GM23338 (cell line): ENCODE measurements around the gene PRG2.

Experiments
- CREB1 ChIP-seq: fragments of 250-450 bp; sonication (Bioruptor Pico); IDR thresholded peaks from 2 replicates; pipeline ENCODE4 v1.5.0; 2020; ENCODE audit warnings: low read depth, mild to moderate bottlenecking, moderate library complexity
- EZH2 ChIP-seq: fragments of 200-600 bp; sonication (generic); IDR thresholded peaks from one replicate; pipeline ENCODE4 v1.8.0; 2017; ENCODE audit warnings: antibody characterized with exemption, mild to moderate bottlenecking, low read depth; ENCODE audit not compliant: unreplicated experiment
- EZH2phosphoT487 ChIP-seq: fragments of 200-600 bp; sonication (generic); IDR thresholded peaks from one replicate; pipeline ENCODE4 v1.8.1; 2018; ENCODE audit warnings: antibody characterized with exemption; ENCODE audit not compliant: unreplicated experiment
- NANOG ChIP-seq: IDR thresholded peaks from 2 replicates; pipeline ENCODE4 v1.6.1; 2016; ENCODE audit warnings: antibody characterized with exemption, borderline replicate concordance
- POLR2AphosphoS5 ChIP-seq: IDR thresholded peaks from 2 replicates; pipeline ENCODE4 v1.6.1; 2016; ENCODE audit warnings: antibody characterized with exemption, low read depth
- TF ChIP-seq, protein P1 (sequence below), 2 experiments: fragments of 200-600 bp in 1 of 2; sonication (generic) in 1 of 2; conservative IDR thresholded peaks; 2 replicates each; pipeline versions ENCODE4 v1.5.1 to v1.6.1; 2016 to 2017; ENCODE audit warnings: antibody characterized with exemption in 2 of 2, low read depth in 2 of 2, mild to moderate bottlenecking in 2 of 2, moderate library complexity in 1 of 2
- TF ChIP-seq, protein P2 (sequence below): IDR thresholded peaks from one replicate; pipeline ENCODE4 v1.6.1; 2018; ENCODE audit warnings: antibody characterized with exemption; ENCODE audit not compliant: unreplicated experiment
- TF ChIP-seq, protein P3 (sequence below): IDR thresholded peaks from 2 replicates; pipeline ENCODE4 v1.6.1; 2016; ENCODE audit warnings: antibody characterized with exemption

DNA sequence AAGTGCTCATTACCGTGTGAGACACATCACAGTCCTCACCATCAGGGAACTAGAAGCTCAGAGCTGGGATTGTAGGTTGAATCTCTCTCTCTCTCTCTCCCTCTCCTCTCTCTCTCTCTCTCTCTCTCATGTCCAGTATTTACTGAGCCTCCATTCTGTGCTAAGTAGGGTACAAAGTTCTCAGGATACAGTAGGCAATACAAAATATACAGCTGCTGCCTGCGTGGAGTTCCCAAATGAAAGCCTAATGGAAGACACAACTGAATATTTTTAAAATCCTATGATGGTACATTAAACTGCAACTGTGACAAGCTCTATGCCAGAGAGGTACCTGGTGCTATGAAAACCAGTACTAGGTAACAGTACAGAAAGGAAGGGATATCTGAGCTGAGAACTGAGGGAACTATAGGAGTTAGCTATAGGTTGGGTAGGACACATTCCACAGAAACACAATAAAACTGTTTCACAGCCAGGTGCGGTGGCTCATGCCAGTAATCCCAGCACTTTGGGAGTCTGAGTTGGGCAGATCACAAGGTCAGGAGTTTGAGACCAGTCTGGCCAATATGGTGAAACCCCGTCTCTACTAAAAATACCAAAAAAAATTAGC, 9.6 kb upstream of the PRG2 start:
- TF ChIP-seq, protein P1, sequence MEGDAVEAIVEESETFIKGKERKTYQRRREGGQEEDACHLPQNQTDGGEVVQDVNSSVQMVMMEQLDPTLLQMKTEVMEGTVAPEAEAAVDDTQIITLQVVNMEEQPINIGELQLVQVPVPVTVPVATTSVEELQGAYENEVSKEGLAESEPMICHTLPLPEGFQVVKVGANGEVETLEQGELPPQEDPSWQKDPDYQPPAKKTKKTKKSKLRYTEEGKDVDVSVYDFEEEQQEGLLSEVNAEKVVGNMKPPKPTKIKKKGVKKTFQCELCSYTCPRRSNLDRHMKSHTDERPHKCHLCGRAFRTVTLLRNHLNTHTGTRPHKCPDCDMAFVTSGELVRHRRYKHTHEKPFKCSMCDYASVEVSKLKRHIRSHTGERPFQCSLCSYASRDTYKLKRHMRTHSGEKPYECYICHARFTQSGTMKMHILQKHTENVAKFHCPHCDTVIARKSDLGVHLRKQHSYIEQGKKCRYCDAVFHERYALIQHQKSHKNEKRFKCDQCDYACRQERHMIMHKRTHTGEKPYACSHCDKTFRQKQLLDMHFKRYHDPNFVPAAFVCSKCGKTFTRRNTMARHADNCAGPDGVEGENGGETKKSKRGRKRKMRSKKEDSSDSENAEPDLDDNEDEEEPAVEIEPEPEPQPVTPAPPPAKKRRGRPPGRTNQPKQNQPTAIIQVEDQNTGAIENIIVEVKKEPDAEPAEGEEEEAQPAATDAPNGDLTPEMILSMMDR (conservative IDR thresholded peaks at IDR 0.05; ENCODE audit: low read depth in 2 of 2): no peak
- no peak for TF ChIP-seq EZH2phosphoT487
- TF ChIP-seq EZH2: no peak
- TF ChIP-seq POLR2AphosphoS5: no peak
- no peak for TF ChIP-seq NANOG
- TF ChIP-seq, protein P2, sequence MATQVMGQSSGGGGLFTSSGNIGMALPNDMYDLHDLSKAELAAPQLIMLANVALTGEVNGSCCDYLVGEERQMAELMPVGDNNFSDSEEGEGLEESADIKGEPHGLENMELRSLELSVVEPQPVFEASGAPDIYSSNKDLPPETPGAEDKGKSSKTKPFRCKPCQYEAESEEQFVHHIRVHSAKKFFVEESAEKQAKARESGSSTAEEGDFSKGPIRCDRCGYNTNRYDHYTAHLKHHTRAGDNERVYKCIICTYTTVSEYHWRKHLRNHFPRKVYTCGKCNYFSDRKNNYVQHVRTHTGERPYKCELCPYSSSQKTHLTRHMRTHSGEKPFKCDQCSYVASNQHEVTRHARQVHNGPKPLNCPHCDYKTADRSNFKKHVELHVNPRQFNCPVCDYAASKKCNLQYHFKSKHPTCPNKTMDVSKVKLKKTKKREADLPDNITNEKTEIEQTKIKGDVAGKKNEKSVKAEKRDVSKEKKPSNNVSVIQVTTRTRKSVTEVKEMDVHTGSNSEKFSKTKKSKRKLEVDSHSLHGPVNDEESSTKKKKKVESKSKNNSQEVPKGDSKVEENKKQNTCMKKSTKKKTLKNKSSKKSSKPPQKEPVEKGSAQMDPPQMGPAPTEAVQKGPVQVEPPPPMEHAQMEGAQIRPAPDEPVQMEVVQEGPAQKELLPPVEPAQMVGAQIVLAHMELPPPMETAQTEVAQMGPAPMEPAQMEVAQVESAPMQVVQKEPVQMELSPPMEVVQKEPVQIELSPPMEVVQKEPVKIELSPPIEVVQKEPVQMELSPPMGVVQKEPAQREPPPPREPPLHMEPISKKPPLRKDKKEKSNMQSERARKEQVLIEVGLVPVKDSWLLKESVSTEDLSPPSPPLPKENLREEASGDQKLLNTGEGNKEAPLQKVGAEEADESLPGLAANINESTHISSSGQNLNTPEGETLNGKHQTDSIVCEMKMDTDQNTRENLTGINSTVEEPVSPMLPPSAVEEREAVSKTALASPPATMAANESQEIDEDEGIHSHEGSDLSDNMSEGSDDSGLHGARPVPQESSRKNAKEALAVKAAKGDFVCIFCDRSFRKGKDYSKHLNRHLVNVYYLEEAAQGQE: no peak
- no peak for TF ChIP-seq CREB1 (CRISPR knock-in tag)
- TF ChIP-seq, protein P3, sequence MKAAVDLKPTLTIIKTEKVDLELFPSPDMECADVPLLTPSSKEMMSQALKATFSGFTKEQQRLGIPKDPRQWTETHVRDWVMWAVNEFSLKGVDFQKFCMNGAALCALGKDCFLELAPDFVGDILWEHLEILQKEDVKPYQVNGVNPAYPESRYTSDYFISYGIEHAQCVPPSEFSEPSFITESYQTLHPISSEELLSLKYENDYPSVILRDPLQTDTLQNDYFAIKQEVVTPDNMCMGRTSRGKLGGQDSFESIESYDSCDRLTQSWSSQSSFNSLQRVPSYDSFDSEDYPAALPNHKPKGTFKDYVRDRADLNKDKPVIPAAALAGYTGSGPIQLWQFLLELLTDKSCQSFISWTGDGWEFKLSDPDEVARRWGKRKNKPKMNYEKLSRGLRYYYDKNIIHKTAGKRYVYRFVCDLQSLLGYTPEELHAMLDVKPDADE: no peak
